Adrenal gland (tissue), 12 donors: ENCODE data around the gene PARP14. TPM values are rescaled to one million over a fixed set of nuclear protein-coding genes. Genes with fewer than 3 reads are reported as not detected.
A peak's percentile ranks its signal among the peaks of the same experiment; 100 is the strongest.

ENCODE experiments used
- DNase-seq, 7 donors: peaks; one replicate each; pipeline ENCODE4 v3.0.0-alpha.2; 2019 to 2020
- H3K27ac ChIP-seq, 5 donors: fragments of 200-600 bp; sonication (generic) in 4 of 5; 1 replicate in 3 of 5; 2 replicates in 2 of 5; pipeline versions ENCODE4 v1.5.1 to v1.8.0; 2016 to 2020; ENCODE audit warnings: mild to moderate bottlenecking in 1 of 5
- H3K27me3 ChIP-seq: fragments of 200-600 bp; 2 replicates; pipeline ENCODE4 v1.8.0; 2021
- H3K36me3 ChIP-seq, 2 donors: fragments of 200-600 bp; replicated peaks in 1 of 2; 1 replicate in 1 of 2; 2 replicates in 1 of 2; pipeline versions ENCODE4 v1.5.1 to v1.8.0; 2018 to 2022
- H3K4me1 ChIP-seq, 2 donors: fragments of 200-600 bp; replicated peaks in 1 of 2; 1 replicate in 1 of 2; 2 replicates in 1 of 2; pipeline versions ENCODE4 v1.5.1 to v1.8.0; 2018 to 2021
- H3K4me3 ChIP-seq, 4 donors: fragments of 200-600 bp; sonication (generic) in 3 of 4; one replicate each; pipeline ENCODE4 v1.5.1; 2016 to 2018
- H3K9me3 ChIP-seq, 3 donors: fragments of 200-600 bp; sonication (generic) in 1 of 3; replicated peaks in 1 of 3; 1 replicate in 2 of 3; 2 replicates in 1 of 3; pipeline versions ENCODE4 v1.5.1 to v1.8.0; 2016 to 2021
- CTCF ChIP-seq, 6 experiments: fragments of 450-650 bp in 4 of 6; fragments of 200-600 bp in 2 of 6; sonication (generic) in 1 of 6; IDR thresholded peaks; 1 replicate in 5 of 6; 2 replicates in 1 of 6; pipeline versions ENCODE4 v1.5.1 to v1.8.0; 2016 to 2021; ENCODE audit warnings: antibody characterized with exemption in 6 of 6, mild to moderate bottlenecking in 2 of 6, moderate library complexity in 1 of 6
- POLR2A ChIP-seq, 2 donors: fragments of 450-650 bp; IDR thresholded peaks; one replicate each; pipeline ENCODE4 v1.6.1; 2017; ENCODE audit warnings: antibody characterized with exemption in 2 of 2, mild to moderate bottlenecking in 2 of 2, moderate library complexity in 1 of 2
- WGBS, 4 donors: extraction: QIAGEN DNeasy Blood & Tissue Kit in 2 of 4; methylation state at CpG; one replicate each; pipeline versions ENCODE4 v1.1.5 to v1.1.7; 2013 to 2017; 5-methylcytosine and 5-hydroxymethylcytosine counted together
- intact Hi-C, 2 donors: fragments of 100-400 bp; cut with DNase I; formaldehyde crosslinking; loops; one replicate each; pipeline versions ENCODE4 v1.14.1 to v1.15.0; 2022 to 2023
- polyA plus RNA-seq, 3 donors: library from polyadenylated mRNA; stranded (reverse); fragments of 200-250 nt in 2 of 3; fragments of 350-450 nt in 1 of 3; fragmentation: Illumina TruSeq in 1 of 3; extraction: RNeasy Lipid Tissue Mini Kit (QIAGEN cat#74804) in 1 of 3; gene quantifications; one replicate each; pipeline ENCODE4 v1.2.3, GENCODE V29; 2013 to 2014
- total RNA-seq, 9 donors: library from RNA; depleted of rRNA in 4 of 9; stranded (reverse); fragments of >200 nt in 4 of 9; fragments of 120-200 nt in 1 of 9; fragmentation: NEBNext Ultra II Directional in 1 of 9; extraction: Animal tissue kit (Norgen Biotek cat#: 25700) in 1 of 9; gene quantifications; one replicate each; pipeline versions ENCODE4 v1.1.0 to v1.2.4, GENCODE V29; 2013 to 2023
- donor health status: healthy with polysubstance abuse.
- donor health status: Bipolar disorder and iron deficiency.
- donor health status: DM: yes; HTN: yes; CAD: no.
- donor health status: DM: no; HTN: no; CAD: no.
- donor health status: DM: no; HTN: no; CAD: no.
- donor health status: DM: yes; HTN: yes; CAD: no.

PARP14 gene
- total and polyA plus RNA-seq, 12 donors = 17.4 to 90.2 (median 45.0) TPM

DNA sequence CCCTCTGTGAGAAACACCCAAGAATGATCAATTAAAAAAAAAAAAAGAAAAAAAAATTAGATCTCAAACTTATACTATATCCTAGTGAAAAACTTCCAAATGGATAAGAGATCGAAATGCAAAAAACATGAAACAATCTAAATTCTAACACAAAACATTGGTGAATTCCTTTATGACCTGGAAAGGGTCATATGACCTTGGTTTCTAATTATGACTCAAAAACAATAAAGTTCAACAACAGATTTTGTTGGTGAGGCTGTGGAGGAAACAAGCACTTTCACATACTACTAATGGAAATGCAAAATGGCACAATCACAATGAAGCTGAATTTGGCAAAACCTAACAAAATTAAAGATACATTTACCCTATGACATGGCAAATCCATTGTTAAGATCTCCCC lies 67.7 kb downstream of the PARP14 start:
- WGBS, 4 donors = 94 to 100% (median 97%) methylated on average over 1 of the region's 1 CpG
- H3K4me3 ChIP-seq = no peak overlapping the region
- no peaks in the 10 kb centered on the region for H3K27me3 ChIP-seq
- DNase-seq = no peak
- TF ChIP-seq CTCF (IDR thresholded peaks at IDR 0.05) = no peak
- peaks cover 0 to 9% of the 10 kb centered on the region in 2 donors for H3K36me3 ChIP-seq
- H3K4me1 ChIP-seq = no peaks in the 10 kb centered on the region
- H3K27ac ChIP-seq = no peak overlapping the region
- intact Hi-C loops = no loop called here
- no peaks in the 10 kb centered on the region for H3K9me3 ChIP-seq

DNA sequence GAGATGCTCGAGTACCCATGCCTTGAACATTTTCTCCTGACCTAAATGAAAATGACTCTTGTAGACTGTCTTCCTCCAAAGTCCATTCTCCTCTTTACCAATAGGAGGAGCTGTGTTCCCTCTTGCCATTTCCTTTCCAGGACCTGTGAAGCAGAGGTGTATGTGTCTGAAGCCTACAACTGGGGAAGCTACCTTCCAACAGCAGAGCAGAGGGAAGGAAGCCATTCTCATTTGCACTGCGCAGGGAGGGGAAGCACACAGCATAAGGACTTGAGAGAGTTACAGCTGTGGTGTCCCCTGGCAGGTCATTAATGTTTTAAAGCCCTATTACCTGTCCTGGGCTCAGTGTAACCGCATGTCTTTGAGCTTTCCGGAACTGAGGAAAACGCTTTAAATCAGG lies 74.3 kb downstream of the PARP14 start:
- Histone ChIP-seq H3K27ac (no peak overlapping the region), H3K4me1 (peaks cover 0 to 4% of the 10 kb centered on the region in 2 donors), H3K36me3 (peaks cover 0 to 12% of the 10 kb centered on the region in 2 donors), H3K9me3 (no peaks in the 10 kb centered on the region), H3K4me3 (no peak overlapping the region), H3K27me3 (no peaks in the 10 kb centered on the region)
- TF ChIP-seq CTCF (IDR thresholded peaks at IDR 0.05) (peak; percentile 53 to 77 (median 70)), POLR2A (IDR thresholded peaks at IDR 0.05) (no peak)
- peak in 1 of 7 donors; percentile 27 for DNase-seq
- intact Hi-C loops = loop anchor here in 1 of 2 donors (10.0 kb wide), 1 partner anchor 270 kb away; the partner anchor contains the start of gene SEMA5B
- 77 to 80% (median 78%) methylated on average over 5 of the region's 5 CpGs for WGBS, 4 donors

DNA sequence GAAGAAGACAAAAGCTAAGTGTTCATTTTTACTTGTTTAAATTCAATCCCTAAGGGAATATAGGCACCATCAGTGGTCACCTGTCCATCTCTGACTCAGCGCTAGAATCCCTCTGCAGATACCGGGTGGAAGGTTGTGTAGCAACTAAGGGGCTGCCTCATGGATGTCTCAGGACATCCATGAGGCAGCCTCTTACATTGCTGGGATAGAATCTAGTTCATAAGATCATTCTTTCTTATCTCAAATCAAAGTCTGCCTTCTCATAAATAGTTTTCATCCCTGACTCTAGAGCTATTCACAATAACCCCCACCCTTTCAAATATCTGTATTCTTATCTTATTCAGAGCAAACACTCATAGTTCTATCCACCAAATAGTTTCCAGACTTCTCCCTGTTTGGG lies 74.9 kb downstream of the PARP14 start:
- H3K4me3 ChIP-seq = no peak overlapping the region
- WGBS, 4 donors = 85 to 100% (median 97%) methylated on average over 2 of the region's 2 CpGs
- TF ChIP-seq CTCF (IDR thresholded peaks at IDR 0.05) = no peak
- no peak for TF ChIP-seq POLR2A (IDR thresholded peaks at IDR 0.05)
- no peak for DNase-seq
- peaks cover 0 to 6% of the 10 kb centered on the region in 2 donors for H3K4me1 ChIP-seq
- intact Hi-C loops = loop anchor here in 1 of 2 donors (10.0 kb wide), 1 partner anchor 269 kb away; the partner anchor contains the start of gene SEMA5B
- H3K27me3 ChIP-seq = no peaks in the 10 kb centered on the region
- no peak overlapping the region for H3K27ac ChIP-seq
- H3K36me3 ChIP-seq = peaks cover 0 to 12% of the 10 kb centered on the region in 2 donors
- no peaks in the 10 kb centered on the region for H3K9me3 ChIP-seq

DNA sequence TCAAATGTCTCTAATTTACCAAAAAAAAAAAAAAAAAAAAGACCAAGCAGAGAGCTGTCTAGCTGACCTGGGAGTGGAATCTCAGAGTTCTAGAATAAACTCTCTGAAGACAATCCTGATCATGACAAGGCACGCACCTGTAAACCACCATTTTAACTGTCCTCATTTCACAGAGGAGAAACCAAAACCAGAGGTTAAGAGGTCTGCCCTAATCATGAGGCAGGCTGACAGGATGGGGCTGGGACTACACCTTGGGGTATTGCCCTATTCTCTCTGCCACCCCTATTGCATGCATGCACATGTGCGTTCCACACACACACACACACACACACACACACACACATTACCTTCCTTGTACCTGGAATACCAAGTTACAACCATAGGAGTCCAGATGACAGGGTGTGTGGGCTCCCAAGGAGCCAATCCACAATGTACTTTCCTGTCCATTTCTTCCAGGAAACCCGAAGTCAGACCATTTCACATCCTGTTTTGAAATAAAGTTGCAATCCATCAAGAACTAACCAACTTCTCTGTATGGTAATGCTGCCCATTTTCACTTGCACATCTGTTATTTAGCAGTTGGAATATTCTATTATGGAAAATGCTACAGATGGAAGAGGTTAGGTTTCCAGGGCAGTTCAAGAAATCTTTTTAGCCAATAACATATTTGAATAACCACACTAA lies 78.4 kb downstream of the PARP14 start:
- no peaks in the 10 kb centered on the region for H3K27me3 ChIP-seq
- TF ChIP-seq CTCF (IDR thresholded peaks at IDR 0.05) = no peak
- no peak for TF ChIP-seq POLR2A (IDR thresholded peaks at IDR 0.05)
- WGBS, 4 donors = 76 to 82% (median 81%) methylated on average over 3 of the region's 3 CpGs
- peak overlapping the region in 2 of 5 donors; percentile 20 to 33 for H3K27ac ChIP-seq
- no peaks in the 10 kb centered on the region for H3K9me3 ChIP-seq
- intact Hi-C loops = loop anchor here in 1 of 2 donors (10.0 kb wide), 1 partner anchor 266 kb away; the partner anchor contains the start of gene SEMA5B
- peaks cover 0 to 7% of the 10 kb centered on the region in 2 donors for H3K36me3 ChIP-seq
- peaks cover 0 to 25% of the 10 kb centered on the region in 2 donors for H3K4me1 ChIP-seq
- no peak for DNase-seq
- H3K4me3 ChIP-seq = no peak overlapping the region
